Hepatocyte (in vitro differentiated cells): ENCODE measurements around the gene ELMOD3.

Experiments used
- EZH2 ChIP-seq: fragments of 200-600 bp; sonication (generic); IDR thresholded peaks from 2 replicates; pipeline ENCODE4 v1.6.1; 2016; ENCODE audit warnings: antibody characterized with exemption, mild to moderate bottlenecking, borderline replicate concordance
- EZH2phosphoT487 ChIP-seq: fragments of 200-600 bp; sonication (generic); IDR thresholded peaks from one replicate; pipeline ENCODE4 v1.6.1; 2018; ENCODE audit warnings: antibody characterized with exemption, mild to moderate bottlenecking, low read depth, moderate library complexity; ENCODE audit not compliant: unreplicated experiment, severe bottlenecking
- TF ChIP-seq, protein P1 (sequence below): fragments of 200-600 bp; sonication (generic); IDR thresholded peaks from 2 replicates; pipeline ENCODE4 v1.5.1; 2016; ENCODE audit warnings: antibody characterized with exemption, mild to moderate bottlenecking; ENCODE audit not compliant: poor library complexity

DNA sequence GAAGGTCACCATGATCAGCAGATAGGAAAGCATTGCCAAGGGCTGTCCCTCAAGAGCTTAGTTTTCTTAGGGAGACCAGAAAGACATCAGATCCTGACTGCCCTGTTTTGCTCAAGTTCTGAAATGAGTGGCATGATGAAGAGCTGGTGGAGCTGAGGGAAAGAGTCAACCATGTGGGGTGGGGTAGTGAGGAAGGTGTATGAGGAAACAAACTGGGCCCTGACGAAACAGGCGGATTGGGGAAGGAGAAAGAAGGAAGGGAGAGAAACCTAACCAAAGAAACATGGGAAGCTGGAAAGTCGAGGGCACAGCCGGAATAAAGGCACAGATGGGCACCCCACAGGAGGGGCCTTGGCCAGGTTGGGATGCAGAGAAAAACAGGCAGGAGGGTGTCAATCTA is 34.8 kb upstream of the ELMOD3 start:
- TF ChIP-seq EZH2phosphoT487: no peak
- TF ChIP-seq, protein P1, sequence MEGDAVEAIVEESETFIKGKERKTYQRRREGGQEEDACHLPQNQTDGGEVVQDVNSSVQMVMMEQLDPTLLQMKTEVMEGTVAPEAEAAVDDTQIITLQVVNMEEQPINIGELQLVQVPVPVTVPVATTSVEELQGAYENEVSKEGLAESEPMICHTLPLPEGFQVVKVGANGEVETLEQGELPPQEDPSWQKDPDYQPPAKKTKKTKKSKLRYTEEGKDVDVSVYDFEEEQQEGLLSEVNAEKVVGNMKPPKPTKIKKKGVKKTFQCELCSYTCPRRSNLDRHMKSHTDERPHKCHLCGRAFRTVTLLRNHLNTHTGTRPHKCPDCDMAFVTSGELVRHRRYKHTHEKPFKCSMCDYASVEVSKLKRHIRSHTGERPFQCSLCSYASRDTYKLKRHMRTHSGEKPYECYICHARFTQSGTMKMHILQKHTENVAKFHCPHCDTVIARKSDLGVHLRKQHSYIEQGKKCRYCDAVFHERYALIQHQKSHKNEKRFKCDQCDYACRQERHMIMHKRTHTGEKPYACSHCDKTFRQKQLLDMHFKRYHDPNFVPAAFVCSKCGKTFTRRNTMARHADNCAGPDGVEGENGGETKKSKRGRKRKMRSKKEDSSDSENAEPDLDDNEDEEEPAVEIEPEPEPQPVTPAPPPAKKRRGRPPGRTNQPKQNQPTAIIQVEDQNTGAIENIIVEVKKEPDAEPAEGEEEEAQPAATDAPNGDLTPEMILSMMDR: no peak
- no peak for TF ChIP-seq EZH2
